Occipital lobe (tissue), 2 donors: ENCODE results near the gene ETV3. TPM values are rescaled to one million over a fixed set of nuclear protein-coding genes. Genes with fewer than 3 reads are reported as not detected.
"Not testable (repeated sequence)": the region's sequence is repeated elsewhere in the genome, so short reads cannot be mapped to it uniquely, and the experiment has no call there.

Experiments used
- DNase-seq: peaks from one replicate; lab custom pipeline; 2025; lab: John Stamatoyannopoulos, UW
- total RNA-seq: library from RNA; depleted of rRNA; stranded (reverse); fragments of >200 nt; gene quantifications from one replicate; pipeline ENCODE4 v1.2.3, GENCODE V29; 2014

The ETV3 gene
- total RNA-seq, 1 donor from 2014 or later: 16.5 TPM

DNA sequence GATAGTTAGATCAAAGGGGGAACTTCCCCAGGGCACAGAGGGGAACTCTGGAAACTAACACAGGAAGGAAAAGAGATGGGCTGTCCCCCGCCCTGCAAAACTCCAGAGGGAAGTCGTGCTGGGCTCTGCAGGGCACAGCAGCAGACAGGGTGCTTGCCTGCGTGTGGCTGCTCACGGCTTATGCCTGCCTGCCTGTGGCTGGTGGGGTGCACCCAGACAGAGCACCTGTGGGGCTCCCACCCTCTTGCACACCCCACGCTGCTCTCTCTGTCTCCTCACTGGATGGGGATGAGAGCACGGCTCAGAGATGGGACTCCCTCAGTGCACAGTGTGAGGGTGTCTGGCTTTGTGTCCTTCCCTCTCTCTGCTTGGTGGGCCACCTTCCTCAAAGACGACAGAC lies 25.1 kb downstream of the ETV3 start:
- DNase-seq: no peak

DNA sequence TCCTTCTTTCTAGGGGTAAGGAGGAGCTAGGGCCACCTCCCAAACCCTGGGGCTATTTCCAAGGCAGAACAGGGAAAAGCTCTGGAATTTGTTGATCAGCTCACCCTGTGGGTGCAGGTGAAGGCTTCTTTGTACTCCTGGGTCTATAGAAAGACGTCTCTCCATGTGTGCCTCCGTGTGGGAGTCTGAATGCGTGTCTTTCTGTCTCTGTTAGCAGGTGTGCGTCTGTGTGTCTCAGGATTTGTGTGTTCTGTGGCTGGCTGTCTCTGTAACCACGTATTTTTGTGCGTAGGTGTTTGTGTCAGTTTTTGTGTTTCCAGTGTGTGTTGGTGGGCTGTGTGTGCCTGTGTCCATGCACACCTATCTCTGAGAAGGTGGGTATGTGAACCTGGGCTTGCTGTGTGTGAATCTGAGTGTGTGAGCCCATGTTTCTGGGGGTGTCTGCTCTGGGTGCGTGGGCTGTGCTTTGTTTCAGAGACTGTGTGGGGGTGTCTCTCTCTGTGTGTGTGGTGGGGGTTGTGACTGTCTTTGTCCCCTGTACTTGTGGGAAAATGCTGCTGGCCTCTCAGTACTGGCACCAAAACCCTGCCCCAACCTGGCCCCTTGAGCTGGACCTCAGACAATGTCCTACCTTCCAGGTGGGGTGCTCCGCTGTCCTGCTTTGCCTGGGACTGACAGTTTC lies 25.9 kb downstream of the ETV3 start:
- no peak for DNase-seq

DNA sequence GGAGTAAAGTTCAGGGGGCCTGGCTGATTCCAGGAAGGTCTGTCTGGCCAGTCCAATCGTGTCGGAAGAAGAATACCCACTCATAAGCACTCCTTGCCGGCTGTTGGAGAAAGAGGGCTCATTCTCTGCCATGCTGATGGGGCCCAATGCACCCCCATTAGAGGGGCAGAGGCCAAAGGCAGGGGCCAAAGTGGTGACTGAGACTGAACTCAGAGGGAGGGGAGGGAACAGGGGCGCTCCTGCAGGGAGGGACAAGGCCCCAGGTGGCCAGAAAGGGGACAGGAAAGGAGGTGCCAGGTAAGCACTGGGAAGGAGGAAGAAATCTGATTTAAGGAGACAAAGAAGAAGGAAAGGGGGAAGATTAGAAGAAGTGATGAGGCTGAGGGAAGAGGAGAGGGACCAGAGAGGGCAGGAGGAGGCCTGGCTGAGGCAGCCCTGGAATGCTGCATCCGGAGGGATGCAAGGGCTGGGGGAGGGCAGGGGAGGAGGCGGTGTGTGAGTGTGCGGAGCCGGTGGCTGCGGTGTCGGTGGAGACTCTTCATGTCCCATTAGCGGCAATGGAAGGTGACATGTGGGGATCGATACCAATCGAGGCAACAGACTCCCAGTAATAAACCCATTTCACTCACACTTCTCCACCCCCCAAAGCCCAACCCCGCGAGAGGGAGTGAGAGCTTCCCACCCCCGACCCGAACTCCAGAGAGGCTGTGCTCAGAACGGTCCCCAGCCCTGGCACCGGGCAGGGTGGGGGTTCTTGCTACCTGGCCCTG lies 26.6 kb downstream of the ETV3 start:
- no peak for DNase-seq

DNA sequence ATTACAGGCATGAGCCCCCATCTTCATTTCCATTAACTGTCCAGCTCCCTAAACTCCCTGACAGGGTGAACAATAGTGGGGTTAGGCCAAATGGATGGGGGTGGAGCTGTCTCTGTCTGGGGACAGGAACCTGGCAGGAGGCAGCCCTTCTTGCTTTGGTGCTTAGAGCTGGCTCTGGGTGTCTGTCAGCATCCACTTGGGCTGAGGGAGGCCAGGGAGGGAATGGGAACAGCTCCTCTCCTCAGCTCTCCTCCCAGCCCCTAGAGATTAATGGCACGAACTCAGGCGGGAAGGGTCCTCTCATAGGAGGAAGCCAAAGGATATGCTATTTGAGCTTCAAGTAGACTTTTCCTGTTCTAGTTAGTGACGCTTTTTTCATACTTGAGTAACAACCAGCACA lies 27.5 kb downstream of the ETV3 start:
- no peak for DNase-seq

DNA sequence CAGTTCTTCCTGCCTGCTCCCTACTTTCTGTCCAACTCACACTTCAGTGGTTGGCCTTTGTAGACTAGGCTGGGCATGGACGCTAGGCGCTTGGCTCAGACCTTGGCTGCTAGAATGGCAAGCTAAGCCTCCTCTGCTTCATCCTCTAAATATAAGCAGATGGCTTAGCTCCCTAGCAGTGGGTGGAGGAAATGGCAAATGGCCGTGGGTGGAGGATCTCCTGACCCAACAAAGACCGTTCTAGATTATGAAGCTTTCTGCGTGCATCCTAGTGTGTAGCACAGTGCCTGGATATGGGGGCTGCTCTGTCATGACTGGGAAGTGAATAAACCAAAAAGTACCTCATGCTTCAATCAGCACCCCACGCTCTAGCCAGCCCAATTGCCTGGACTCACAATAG lies 28.2 kb downstream of the ETV3 start:
- DNase-seq: no peak

DNA sequence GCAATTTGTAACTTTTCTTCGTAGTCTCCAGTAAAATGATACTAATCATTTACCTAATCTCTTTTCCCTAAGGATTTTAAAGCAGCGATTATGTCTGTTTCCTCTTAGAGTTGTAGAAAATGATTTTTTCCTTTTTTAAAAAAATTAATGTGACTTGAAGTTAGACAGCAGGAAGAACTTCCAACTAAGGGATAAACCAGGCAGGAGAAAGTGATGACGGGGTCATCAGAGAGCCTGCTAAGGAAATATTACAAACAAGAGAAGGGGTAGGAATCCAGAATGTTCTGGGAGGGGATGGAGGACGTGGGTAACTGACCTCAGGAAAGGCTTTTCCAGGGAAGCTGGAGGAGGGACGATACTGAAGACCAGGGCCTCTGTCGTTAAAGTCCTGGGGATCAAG lies 29.7 kb downstream of the ETV3 start:
- no peak for DNase-seq

DNA sequence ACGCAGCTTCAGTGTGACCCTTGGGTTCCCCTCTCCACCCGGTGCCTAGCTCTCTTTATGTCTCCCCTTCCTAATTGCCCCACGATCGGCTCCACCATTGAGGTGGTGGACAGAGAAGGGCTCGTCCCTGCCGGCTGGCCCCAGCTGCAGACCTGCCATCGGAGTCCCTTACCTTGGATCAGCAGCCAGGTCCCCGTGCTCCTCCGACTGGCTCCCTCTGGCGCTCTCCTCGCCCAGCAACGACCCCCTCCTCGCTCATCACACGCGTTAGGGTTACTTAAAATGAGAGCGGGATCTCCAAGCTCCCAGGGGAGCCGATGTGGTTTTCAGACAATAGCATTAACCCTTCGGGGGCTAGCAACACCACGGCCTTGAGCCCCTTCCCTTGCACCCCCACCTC lies 30.5 kb downstream of the ETV3 start:
- DNase-seq: no peak

DNA sequence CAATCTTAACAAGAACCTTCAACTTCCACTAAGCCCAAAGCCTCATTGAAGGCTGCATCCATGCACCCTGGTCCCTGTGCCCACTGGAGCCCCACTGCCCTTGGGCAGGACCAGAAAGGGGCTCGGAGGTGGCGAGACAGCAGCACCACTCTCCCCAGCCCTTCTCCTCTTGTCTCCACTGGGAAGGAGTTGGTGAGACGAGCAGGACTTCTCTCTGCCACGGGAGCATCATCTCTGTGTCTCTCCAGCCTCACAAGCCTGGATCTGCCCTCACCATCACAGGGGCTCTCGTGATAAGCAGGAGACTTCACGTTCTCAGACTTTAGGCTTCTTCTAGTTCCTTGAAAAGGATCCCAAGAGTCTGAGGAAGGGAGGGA lies 31.4 kb downstream of the ETV3 start:
- DNase-seq: no peak

DNA sequence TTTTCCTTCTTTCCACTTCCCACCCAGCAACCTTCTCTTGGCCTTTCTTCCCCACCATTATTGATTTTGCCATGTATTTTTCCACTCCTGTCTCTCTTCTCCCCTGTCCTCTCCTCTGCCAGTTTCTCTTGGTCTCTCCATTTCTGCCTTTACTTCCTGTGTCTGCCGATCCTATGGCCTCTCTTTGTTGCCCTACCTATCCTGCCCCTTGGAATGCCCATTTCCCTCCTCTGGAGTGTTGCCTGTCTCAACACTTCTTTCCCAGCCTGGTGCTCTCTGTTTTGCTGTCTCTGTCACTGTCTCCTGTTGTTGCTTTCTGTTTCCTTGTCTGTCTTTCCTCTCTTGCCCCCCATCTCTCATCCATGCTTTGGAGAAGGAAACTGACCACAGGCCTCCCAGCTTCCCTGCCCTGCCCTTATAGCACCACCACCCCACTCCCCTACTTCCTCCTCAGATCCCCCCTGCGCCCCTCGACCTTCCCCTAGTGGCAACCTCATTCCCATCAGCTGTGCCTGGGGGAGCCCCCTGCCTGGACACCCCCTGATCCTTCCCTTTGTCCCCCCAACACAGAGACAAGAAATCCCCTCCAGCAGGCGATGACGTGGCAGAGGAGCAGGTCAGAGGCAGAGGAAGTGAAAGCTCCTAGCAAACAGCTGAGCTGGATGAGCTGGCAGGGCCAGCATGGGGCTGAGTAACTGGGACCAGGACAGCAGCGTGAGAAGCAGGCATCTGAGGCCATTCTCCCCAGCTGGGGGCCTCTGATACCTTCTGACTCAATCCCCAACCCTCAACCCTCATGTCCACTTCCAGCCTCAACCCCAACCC lies 32.0 kb downstream of the ETV3 start:
- no peak for DNase-seq

DNA sequence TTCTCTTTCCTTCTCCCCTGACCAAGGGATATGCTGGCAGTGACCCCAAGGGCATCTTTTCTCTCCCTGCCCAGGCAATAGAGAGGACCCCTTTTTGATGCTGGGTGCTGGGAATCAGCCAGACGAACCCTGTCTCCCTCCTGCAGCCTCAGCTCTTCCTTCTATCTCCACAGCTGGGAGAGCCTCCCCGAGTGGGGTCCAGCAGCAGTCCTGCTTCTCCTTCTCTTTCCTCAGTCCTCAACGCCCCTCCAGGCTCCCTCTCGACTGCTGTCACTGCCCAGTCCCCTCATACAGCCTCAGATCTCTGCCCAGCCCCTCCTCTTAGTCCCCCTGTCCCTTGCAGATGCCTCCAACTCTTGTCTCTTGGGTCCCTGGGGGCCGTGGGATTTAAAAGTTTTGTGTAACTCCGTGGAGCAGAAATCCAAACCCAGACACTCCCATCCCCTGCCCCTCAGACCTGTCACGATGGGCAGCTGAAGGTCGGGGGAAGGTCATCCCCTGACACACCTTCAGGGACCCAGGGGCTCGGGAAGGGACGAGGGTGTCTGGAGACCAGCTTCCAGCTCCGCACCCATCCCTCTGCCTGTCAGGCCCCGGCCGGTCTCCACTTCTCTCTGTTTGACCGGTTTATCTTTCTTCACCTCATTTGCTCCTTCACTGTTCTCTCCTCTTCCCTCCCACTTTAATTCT lies 32.8 kb downstream of the ETV3 start:
- no peak for DNase-seq

DNA sequence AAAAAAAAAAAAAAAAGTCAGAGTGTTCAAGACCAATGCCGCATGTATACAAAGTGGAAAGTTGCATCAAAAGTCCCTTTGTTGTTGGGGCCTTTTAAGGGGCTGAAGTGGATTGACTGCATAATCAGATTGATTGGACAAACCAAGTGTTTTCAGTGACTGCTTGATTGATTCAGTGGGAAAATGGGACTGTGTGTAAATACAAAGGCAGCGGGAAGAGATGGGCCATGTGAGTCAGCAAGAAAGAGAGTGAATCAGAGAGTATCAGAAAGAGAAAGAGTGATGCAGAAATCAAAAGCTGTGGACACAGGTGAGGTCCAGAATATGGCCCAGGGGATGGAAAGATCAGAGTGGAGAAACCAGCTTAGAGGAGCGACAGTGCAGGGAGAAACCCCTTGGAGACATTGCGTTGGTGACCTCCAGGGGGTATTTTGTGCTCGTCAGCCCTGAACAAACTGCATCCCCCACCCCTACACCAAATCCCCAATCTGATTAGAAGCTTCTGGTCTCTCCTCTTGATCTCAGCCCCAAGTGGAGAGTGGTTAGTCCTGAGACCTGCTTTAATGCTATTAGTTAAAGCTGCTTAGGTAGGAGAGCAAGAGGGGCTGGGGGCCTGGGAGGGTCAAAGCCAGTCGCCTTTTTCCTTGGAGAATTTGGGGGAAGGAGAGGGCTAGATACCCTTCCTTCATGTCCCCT lies 33.4 kb downstream of the ETV3 start:
- no peak for DNase-seq

DNA sequence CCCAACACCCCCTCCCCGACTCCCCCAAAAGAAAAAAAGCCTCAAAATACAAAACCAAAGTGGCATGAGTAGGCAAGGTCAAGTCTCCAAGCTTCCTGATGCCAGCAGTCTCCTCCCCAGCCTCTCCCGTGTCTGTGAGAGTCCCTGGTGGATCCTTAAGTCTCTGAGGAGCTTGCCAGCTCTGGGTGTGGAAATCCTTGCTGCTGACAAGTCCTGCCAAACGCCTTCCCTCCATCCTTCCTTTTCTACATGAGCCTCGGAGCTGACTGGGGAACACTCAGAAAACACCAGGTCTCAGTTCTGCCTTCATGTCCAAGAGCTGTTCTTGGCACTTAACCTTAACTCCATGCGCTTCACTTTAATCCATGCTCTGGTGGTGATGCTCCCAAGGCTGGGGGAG lies 34.9 kb downstream of the ETV3 start:
- no peak for DNase-seq

DNA sequence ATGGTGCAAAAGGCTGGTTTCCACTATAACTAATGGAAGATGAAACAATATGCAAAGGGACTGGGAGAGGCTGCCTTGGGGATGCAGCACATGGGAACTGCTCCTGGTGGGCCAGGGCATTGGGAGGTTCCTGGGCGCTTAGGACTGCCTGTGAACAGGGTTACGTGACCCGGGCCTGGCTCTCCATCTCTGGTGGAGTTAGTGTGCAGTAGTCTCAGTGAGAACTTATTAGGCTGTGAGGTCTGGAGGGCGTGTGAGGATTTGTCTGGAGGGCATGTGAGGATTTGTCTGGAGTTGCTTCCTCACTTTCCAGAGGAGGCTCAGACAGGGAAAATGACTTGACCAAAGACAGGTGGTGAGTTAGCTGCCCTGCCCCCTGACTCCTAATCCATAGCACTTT lies 37.0 kb downstream of the ETV3 start:
- DNase-seq: no peak

DNA sequence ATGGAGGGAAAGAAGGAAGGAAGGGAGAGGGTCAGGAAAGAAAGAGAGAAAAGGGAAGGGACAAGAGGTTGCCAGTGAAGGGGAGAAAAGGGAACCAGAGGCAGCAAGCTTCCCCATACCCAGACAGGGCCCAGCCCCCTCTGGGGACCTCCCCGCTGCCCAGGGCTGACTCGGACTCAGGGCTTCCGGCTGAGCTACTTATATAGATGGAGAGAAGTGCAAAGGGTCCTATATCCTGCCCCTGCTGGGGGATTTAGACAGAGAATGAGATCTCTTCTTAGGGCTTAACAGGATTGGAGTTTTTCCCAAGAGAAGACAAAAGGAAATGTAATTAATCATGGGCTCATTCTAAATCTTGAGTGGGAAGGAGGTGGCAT lies 38.6 kb downstream of the ETV3 start, which contains the start of gene ETV3L:
Gene ETV3L, minus strand, starts transcription at position 176 of the 377 bp plus-strand sequence. CDS start 285 bp downstream, outside the sequence.
- no peak for DNase-seq

DNA sequence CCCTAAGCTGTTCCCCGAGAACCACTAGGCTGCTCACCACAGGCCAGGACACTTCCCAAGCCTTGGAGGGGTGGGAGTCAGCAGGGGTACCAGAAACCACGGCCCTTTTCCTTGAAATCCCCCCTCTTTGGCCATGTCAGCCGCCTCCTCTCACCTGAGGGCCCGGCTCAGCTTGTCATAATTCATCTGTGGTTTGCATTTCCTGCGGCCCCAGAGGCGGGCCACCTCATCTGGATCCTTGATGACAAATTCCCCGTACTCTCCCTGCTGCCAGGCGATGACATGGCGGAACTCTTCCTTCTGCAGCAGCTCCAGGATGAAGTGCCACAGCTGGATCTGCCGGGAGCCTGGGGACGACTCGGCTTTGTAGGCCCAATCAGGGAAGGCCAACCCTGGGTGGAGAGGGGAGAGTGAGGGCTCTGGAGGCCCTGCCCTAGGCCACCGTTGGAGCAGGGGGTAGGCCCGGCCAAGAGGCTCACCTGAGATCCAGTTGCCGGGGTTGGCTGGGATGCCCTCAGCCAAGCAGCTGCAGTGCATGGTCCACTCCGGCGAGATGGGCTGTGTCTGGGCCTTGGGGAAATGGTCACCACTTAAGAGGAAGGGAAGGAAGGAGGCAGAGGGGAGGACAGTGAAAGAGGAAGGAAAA lies 39.1 kb downstream of the ETV3 start:
- DNase-seq: not testable (repeated sequence)

DNA sequence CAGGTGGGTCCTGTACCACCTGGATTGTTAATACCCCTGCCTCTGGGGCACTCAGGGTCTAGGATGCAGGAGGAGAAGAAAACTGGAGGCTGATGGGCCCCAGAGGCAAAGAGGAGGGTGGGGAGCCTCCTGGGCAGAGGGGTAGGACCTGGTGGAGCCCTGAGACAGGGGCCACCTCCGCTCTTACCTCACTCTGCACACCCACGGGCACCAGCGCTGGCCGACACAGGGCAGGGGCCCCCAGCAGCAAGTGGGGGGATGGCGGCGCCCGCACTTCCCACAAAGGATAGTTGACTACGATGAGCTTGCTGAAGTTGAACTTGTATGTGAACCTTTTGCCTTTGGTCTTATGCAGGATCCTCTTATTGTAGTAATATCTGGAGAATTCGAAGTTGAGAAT lies 39.7 kb downstream of the ETV3 start:
- DNase-seq: no peak

DNA sequence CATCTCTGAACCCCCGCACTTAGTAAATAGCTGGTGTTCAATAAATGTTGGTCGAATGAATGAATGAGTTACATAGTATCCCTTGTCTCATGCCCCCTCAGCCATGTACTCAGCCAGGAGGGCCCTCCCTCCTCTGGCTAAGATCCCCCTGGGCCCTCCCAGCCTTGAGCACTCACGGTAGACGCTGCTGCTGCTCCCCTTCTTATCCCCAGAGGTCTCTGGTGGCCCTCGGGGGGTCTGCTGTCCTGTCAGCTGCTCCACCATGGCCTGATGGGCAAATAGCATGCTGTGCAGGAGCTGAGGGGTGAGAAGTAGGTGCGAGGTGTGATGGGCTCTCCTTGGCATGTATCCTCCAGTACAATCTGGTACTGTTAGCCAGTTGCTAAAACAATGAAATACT lies 40.5 kb downstream of the ETV3 start:
- DNase-seq: no peak

DNA sequence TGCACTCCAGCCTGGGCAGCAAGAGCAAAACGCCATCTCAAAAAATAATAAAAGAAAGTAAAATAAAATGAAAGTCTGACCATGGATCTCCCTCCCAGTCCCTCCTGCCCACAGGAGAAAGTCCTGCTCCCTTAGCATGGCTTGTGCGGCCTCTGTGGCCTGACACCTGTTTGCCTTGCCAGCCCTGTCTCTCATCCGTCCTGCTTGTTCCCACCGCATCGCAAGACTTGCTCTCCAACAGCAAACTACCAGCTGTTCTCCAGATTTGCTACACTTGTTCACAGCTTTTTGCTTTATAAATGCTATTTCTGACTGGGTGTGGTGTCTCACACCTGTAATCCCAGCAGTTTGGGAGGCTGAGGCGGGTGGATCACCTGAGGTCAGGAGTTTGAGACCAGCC lies 41.3 kb downstream of the ETV3 start:
- DNase-seq: no peak

DNA sequence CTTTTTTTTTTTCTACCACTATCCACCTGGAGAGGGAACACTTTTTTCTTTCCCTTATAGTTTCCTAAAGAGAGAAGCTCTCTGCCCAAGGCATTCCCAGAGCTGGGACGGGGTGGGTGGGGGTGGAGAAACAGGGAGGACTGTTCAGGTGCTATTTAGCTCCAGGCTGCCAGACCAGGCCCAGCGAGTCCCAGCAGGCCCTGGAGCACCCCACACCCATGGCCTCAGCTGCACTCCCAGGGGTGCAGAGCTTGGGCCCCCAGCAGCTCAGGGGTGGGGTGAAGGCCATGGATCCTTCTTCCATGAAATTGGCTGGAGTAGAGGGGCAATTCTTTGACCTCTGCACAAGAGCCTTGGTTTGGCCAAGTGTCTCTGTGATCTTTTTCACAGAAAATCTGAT lies 42.6 kb downstream of the ETV3 start:
- no peak for DNase-seq

DNA sequence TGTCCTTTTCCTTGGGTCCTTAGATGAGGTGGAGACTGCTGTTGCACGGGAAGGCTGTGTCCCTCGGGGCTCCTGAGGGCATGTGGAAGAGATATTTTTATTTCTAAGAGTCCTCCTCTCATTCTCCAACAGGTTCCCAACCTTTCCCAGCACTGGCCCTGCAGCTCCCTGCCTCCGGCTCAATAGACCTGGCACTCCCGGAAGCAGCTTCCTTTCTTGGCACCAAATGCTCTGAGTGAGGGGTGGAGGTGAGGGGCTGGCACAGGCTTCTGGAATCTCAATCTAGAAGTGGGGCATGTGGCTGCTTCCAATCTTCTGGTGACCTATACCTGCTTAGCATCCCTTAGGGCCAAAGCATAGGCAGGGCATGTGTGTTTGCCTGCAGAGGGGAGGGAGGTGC lies 43.1 kb downstream of the ETV3 start:
- DNase-seq: no peak

DNA sequence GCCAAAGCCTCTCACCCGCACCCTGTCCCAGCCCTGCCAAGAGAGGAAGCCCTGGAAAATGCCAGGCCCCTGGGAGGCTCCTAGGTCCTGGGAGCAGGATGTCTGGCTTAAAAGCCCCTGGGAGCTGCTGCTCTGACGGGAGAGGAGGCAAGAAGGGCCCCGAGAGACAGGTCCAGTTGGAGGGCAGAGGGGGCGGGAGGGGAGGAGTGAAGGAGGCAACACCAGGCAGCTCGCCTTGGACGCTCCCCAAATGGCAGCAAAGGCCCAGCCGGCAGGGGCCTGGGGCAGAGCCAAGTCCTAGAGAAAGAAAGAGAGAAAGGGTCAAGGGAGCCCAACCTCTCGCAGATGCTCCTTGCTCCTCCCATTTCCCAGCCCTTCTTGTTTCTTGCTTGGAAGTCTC lies 45.4 kb downstream of the ETV3 start:
- DNase-seq: no peak
